Mesenchymal stem cell (in vitro differentiated cells and primary cell): ENCODE data around the gene ARL11.

Source experiments
- DNase-seq: peaks from one replicate; pipeline ENCODE4 v3.0.0-alpha.2; 2013
- H2AFZ ChIP-seq: one replicate; pipeline ENCODE4 v1.6.1; 2013; ENCODE audit warnings: low read depth, mild to moderate bottlenecking, control low read depth, inconsistent platforms, low read length, moderate library complexity
- H2AK5ac ChIP-seq: 2 replicates; pipeline ENCODE4 v1.6.1; 2013; ENCODE audit warnings: low read length, moderate library complexity, mild to moderate bottlenecking, inconsistent platforms; ENCODE audit not compliant: severe bottlenecking
- H2BK120ac ChIP-seq: one replicate; pipeline ENCODE4 v1.6.1; 2013; ENCODE audit warnings: low read depth, mild to moderate bottlenecking, inconsistent platforms, low read length, moderate library complexity
- H2BK12ac ChIP-seq, 2 experiments: one replicate each; pipeline ENCODE4 v1.6.1; 2013; ENCODE audit warnings: inconsistent platforms in 2 of 2, low read length in 2 of 2, mild to moderate bottlenecking in 2 of 2, moderate library complexity in 2 of 2, control low read depth in 1 of 2
- H2BK15ac ChIP-seq: one replicate; pipeline ENCODE4 v1.6.1; 2013; ENCODE audit warnings: mild to moderate bottlenecking, low read depth, inconsistent platforms; ENCODE audit not compliant: poor library complexity, severe bottlenecking
- H2BK5ac ChIP-seq: 2 replicates; pipeline ENCODE4 v1.6.1; 2013; ENCODE audit warnings: low read depth, mild to moderate bottlenecking, low read length, control low read depth, inconsistent platforms; ENCODE audit not compliant: poor library complexity, severe bottlenecking
- H3K14ac ChIP-seq, 2 experiments: one replicate each; pipeline ENCODE4 v1.6.1; 2013; ENCODE audit warnings: inconsistent platforms in 2 of 2, low read length in 2 of 2, control low read depth in 1 of 2, mild to moderate bottlenecking in 1 of 2, moderate library complexity in 1 of 2
- H3K18ac ChIP-seq, 2 experiments: one replicate each; pipeline ENCODE4 v1.6.1; 2013; ENCODE audit warnings: inconsistent platforms in 2 of 2, low read length in 2 of 2, control low read depth in 1 of 2, low read depth in 1 of 2, mild to moderate bottlenecking in 1 of 2
- H3K23ac ChIP-seq, 2 experiments: one replicate each; pipeline ENCODE4 v1.6.1; 2013; ENCODE audit warnings: inconsistent platforms in 2 of 2, low read length in 2 of 2, mild to moderate bottlenecking in 2 of 2, moderate library complexity in 2 of 2, control low read depth in 1 of 2
- H3K27ac ChIP-seq: 2 replicates; pipeline ENCODE4 v1.5.1; 2013; ENCODE audit warnings: mild to moderate bottlenecking, moderate library complexity, low read length, control low read depth, inconsistent platforms; ENCODE audit not compliant: poor library complexity, severe bottlenecking
- H3K27me3 ChIP-seq, 2 experiments: 2 replicates each; pipeline versions ENCODE4 v1.6.1 to v1.7.0; 2013; ENCODE audit warnings: low read length in 2 of 2, mild to moderate bottlenecking in 2 of 2, moderate library complexity in 2 of 2, control low read depth in 1 of 2, inconsistent platforms in 1 of 2; ENCODE audit not compliant: control insufficient read depth in 1 of 2, insufficient read depth in 1 of 2
- H3K36me3 ChIP-seq, 2 experiments: 2 replicates each; pipeline versions ENCODE4 v1.6.1 to v1.7.0; 2013; ENCODE audit warnings: low read length in 2 of 2, control low read depth in 1 of 2, inconsistent platforms in 1 of 2, low read depth in 1 of 2, mild to moderate bottlenecking in 1 of 2; ENCODE audit not compliant: insufficient read depth in 2 of 2, control insufficient read depth in 1 of 2
- H3K4ac ChIP-seq, 2 experiments: one replicate each; pipeline ENCODE4 v1.6.1; 2013; ENCODE audit warnings: inconsistent platforms in 2 of 2, low read length in 2 of 2, mild to moderate bottlenecking in 2 of 2, moderate library complexity in 2 of 2, control low read depth in 1 of 2, low read depth in 1 of 2
- H3K4me1 ChIP-seq: 2 replicates; pipeline ENCODE4 v1.6.1; 2013; ENCODE audit warnings: low read depth, low read length, control low read depth; ENCODE audit not compliant: control insufficient read depth, insufficient read depth
- H3K4me2 ChIP-seq: 2 replicates; pipeline ENCODE4 v1.6.1; 2013; ENCODE audit warnings: low read length, mild to moderate bottlenecking, inconsistent platforms; ENCODE audit not compliant: poor library complexity, severe bottlenecking
- H3K4me3 ChIP-seq, 2 experiments: 2 replicates each; pipeline versions ENCODE4 v1.5.1 to v1.7.0; 2013; ENCODE audit warnings: low read length in 2 of 2, mild to moderate bottlenecking in 2 of 2, control low read depth in 1 of 2, low read depth in 1 of 2; ENCODE audit not compliant: insufficient read depth in 1 of 2
- H3K79me1 ChIP-seq: replicated peaks from 2 replicates; pipeline ENCODE4 v1.6.1; 2013; ENCODE audit warnings: mild to moderate bottlenecking, control low read depth, low read length, inconsistent platforms; ENCODE audit not compliant: poor library complexity, severe bottlenecking
- H3K9ac ChIP-seq: 2 replicates; pipeline ENCODE4 v1.7.0; 2013; ENCODE audit warnings: mild to moderate bottlenecking, low read length, moderate library complexity
- H3K9me3 ChIP-seq: 2 replicates; pipeline ENCODE4 v1.7.0; 2013; ENCODE audit warnings: mild to moderate bottlenecking, low read length; ENCODE audit not compliant: control insufficient read depth
- H4K8ac ChIP-seq: one replicate; pipeline ENCODE4 v1.6.1; 2013; ENCODE audit warnings: inconsistent platforms, mild to moderate bottlenecking, low read length, moderate library complexity
- H4K91ac ChIP-seq: one replicate; pipeline ENCODE4 v1.6.1; 2013; ENCODE audit warnings: mild to moderate bottlenecking, low read length, inconsistent platforms
- whole genome bisulfite sequencing: methylation state at CpG from one replicate; pipeline ENCODE4 v1.1.7; 2013; ENCODE audit warnings: mixed read lengths; 5-methylcytosine and 5-hydroxymethylcytosine counted together

ARL11 gene

GRCh38 chr13:49636705-49637104, 8.4 kb downstream of the ARL11 start:
- Histone ChIP-seq H3K4me2 (no peak overlapping the region), H3K36me3 (no peaks in the 10 kb centered on the region), H3K27me3 (no peaks in the 10 kb centered on the region), H4K91ac (no peak overlapping the region), H3K9ac (no peak overlapping the region), H3K14ac (no peak overlapping the region), H4K8ac (no peak overlapping the region), H2AK5ac (no peak overlapping the region), H2BK15ac (no peak overlapping the region), H2AFZ (no peak overlapping the region), H3K9me3 (no peaks in the 10 kb centered on the region), H3K4me1 (no peaks in the 10 kb centered on the region), H3K4me3 (no peak overlapping the region), H3K23ac (no peak overlapping the region), H3K79me1 (no peaks in the 10 kb centered on the region), H2BK5ac (no peak overlapping the region), H2BK12ac (no peak overlapping the region), H2BK120ac (no peak overlapping the region), H3K27ac (no peak overlapping the region), H3K18ac (no peak overlapping the region), H3K4ac (no peak overlapping the region)
- DNase-seq, result no peak
- WGBS, result 98% methylated on average over 5 of the region's 5 CpGs

- Histone ChIP-seq H3K18ac (no peak overlapping the region), H3K14ac (no peak overlapping the region), H3K9me3 (no peaks in the 10 kb centered on the region), H3K27ac (no peak overlapping the region), H3K4me1 (no peaks in the 10 kb centered on the region), H2AK5ac (no peak overlapping the region), H3K9ac (peak overlapping the region; percentile 33), H2BK12ac (no peak overlapping the region), H3K79me1 (no peaks in the 10 kb centered on the region), H3K4ac (no peak overlapping the region), H4K91ac (no peak overlapping the region), H3K23ac (no peak overlapping the region), H2AFZ (no peak overlapping the region), H2BK5ac (no peak overlapping the region), H3K4me3 (no peak overlapping the region), H4K8ac (no peak overlapping the region), H2BK120ac (no peak overlapping the region), H2BK15ac (no peak overlapping the region), H3K36me3 (no peaks in the 10 kb centered on the region), H3K4me2 (no peak overlapping the region), H3K27me3 (no peaks in the 10 kb centered on the region)
- 89% methylated on average over 3 of the region's 4 CpGs for WGBS
- no peak for DNase-seq
These were observed 9.9 kb downstream of the ARL11 start for GRCh38 chr13:49638030-49638743.

GRCh38 chr13:49638744-49639072, 10.4 kb downstream of the ARL11 start:
- Histone ChIP-seq H3K36me3 (no peaks in the 10 kb centered on the region), H3K27ac (no peak overlapping the region), H2BK15ac (no peak overlapping the region), H2BK120ac (no peak overlapping the region), H4K91ac (no peak overlapping the region), H2AK5ac (no peak overlapping the region), H3K4me3 (no peak overlapping the region), H3K23ac (no peak overlapping the region), H3K4me1 (no peaks in the 10 kb centered on the region), H2BK5ac (no peak overlapping the region), H4K8ac (no peak overlapping the region), H3K27me3 (no peaks in the 10 kb centered on the region), H3K9ac (no peak overlapping the region), H3K79me1 (no peaks in the 10 kb centered on the region), H2BK12ac (no peak overlapping the region), H3K14ac (no peak overlapping the region), H3K4ac (no peak overlapping the region), H2AFZ (no peak overlapping the region), H3K18ac (no peak overlapping the region), H3K9me3 (no peaks in the 10 kb centered on the region), H3K4me2 (no peak overlapping the region)
- 76% methylated on average over 2 of the region's 2 CpGs for WGBS
- DNase-seq, result no peak

- no peaks in the 10 kb centered on the region for H3K79me1 ChIP-seq
- H3K27me3 ChIP-seq, result no peaks in the 10 kb centered on the region
- DNase-seq, result peak; percentile 70
- no peak overlapping the region for H3K4me2 ChIP-seq
- no peak overlapping the region for H4K91ac ChIP-seq
- no peak overlapping the region for H3K23ac ChIP-seq
- no peaks in the 10 kb centered on the region for H3K4me1 ChIP-seq
- peak overlapping the region; percentile 69 for H3K9ac ChIP-seq
- H3K18ac ChIP-seq, result peak overlapping the region in 1 of 2 experiments; percentile 51
- no peak overlapping the region for H3K27ac ChIP-seq
- no peak overlapping the region for H2BK120ac ChIP-seq
- H2BK5ac ChIP-seq, result no peak overlapping the region
- no peaks in the 10 kb centered on the region for H3K9me3 ChIP-seq
- no peak overlapping the region for H3K4ac ChIP-seq
- no peak overlapping the region for H2AK5ac ChIP-seq
- H3K36me3 ChIP-seq, result no peaks in the 10 kb centered on the region
- peak overlapping the region in 1 of 2 experiments; percentile 8 for H2BK12ac ChIP-seq
- 79% methylated on average over 4 of the region's 4 CpGs for WGBS
- no peak overlapping the region for H2BK15ac ChIP-seq
- H3K4me3 ChIP-seq, result no peak overlapping the region
- no peak overlapping the region for H3K14ac ChIP-seq
- no peak overlapping the region for H2AFZ ChIP-seq
- H4K8ac ChIP-seq, result peak overlapping the region; percentile 69
These were observed 13.5 kb downstream of the ARL11 start for GRCh38 chr13:49641801-49642291.
